Thoracic aorta (tissue), 2 donors: ENCODE measurements around the gene SUN1. TPM values are rescaled to one million over a fixed set of nuclear protein-coding genes. Genes with fewer than 3 reads are reported as not detected.
"Not testable (repeated sequence)": the region's sequence is repeated elsewhere in the genome, so short reads cannot be mapped to it uniquely, and the experiment has no call there.

Experiments used
- ATAC-seq: fragments of 150-250 bp; one replicate; pipeline ENCODE4 v1.8.0; 2017; ENCODE audit warnings: low read depth; ENCODE audit not compliant: insufficient number of reproducible peaks, low FRiP score
- DNase-seq: peaks from one replicate; pipeline ENCODE4 v3.0.0-alpha.2; 2020; ENCODE audit warnings: low spot score
- H3K27ac ChIP-seq, 2 donors: fragments of 200-600 bp; sonication (generic); 1 replicate in 1 of 2; 2 replicates in 1 of 2; pipeline ENCODE4 v1.5.1; 2016; ENCODE audit warnings: mild to moderate bottlenecking in 2 of 2, moderate library complexity in 2 of 2
- H3K27me3 ChIP-seq: fragments of 200-600 bp; sonication (generic); replicated peaks from 2 replicates; pipeline ENCODE4 v1.6.0; 2016; ENCODE audit warnings: mild to moderate bottlenecking; ENCODE audit not compliant: insufficient read depth
- H3K36me3 ChIP-seq: fragments of 200-600 bp; sonication (generic); one replicate; pipeline ENCODE4 v1.5.1; 2016
- H3K4me1 ChIP-seq, 2 donors: fragments of 200-600 bp; sonication (generic); 1 replicate in 1 of 2; 2 replicates in 1 of 2; pipeline versions ENCODE4 v1.5.1 to v1.6.0; 2016; ENCODE audit warnings: low read depth in 2 of 2, mild to moderate bottlenecking in 1 of 2; ENCODE audit not compliant: control insufficient read depth in 1 of 2
- H3K4me3 ChIP-seq: fragments of 200-600 bp; sonication (generic); 2 replicates; pipeline ENCODE4 v1.5.1; 2016; ENCODE audit warnings: mild to moderate bottlenecking
- H3K9me3 ChIP-seq: fragments of 200-600 bp; sonication (generic); 2 replicates; pipeline ENCODE4 v1.5.1; 2016
- total RNA-seq, 2 donors: library from RNA; depleted of rRNA; stranded (reverse); fragments of >200 nt; gene quantifications; one replicate each; pipeline versions ENCODE4 v1.1.0 to v1.2.3, GENCODE V29; 2016
- TF ChIP-seq, protein P1 (sequence below): fragments of 200-600 bp; sonication (generic); IDR thresholded peaks from one replicate; pipeline ENCODE4 v1.5.1; 2019; ENCODE audit warnings: antibody characterized with exemption

The SUN1 gene
- total RNA-seq, 2 donors from 2014 or later: 205 to 319 TPM

- Histone ChIP-seq H3K36me3 (no peaks in the 10 kb centered on the region), H3K27ac (peak overlapping the region; percentile 85 to 92), H3K4me3 (peak overlapping the region; percentile 46), H3K9me3 (no peaks in the 10 kb centered on the region), H3K27me3 (no peaks in the 10 kb centered on the region), H3K4me1 (peaks cover 20 to 52% of the 10 kb centered on the region in 2 donors)
- DNase-seq (no peak), ATAC-seq (no peak)
- TF ChIP-seq, protein P1, sequence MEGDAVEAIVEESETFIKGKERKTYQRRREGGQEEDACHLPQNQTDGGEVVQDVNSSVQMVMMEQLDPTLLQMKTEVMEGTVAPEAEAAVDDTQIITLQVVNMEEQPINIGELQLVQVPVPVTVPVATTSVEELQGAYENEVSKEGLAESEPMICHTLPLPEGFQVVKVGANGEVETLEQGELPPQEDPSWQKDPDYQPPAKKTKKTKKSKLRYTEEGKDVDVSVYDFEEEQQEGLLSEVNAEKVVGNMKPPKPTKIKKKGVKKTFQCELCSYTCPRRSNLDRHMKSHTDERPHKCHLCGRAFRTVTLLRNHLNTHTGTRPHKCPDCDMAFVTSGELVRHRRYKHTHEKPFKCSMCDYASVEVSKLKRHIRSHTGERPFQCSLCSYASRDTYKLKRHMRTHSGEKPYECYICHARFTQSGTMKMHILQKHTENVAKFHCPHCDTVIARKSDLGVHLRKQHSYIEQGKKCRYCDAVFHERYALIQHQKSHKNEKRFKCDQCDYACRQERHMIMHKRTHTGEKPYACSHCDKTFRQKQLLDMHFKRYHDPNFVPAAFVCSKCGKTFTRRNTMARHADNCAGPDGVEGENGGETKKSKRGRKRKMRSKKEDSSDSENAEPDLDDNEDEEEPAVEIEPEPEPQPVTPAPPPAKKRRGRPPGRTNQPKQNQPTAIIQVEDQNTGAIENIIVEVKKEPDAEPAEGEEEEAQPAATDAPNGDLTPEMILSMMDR: no peak
These were observed 29.6 kb upstream of the SUN1 start for GRCh38 chr7:802500-803242.

- peaks cover 15 to 49% of the 10 kb centered on the region in 2 donors for H3K4me1 ChIP-seq
- no peak for DNase-seq
- H3K4me3 ChIP-seq: no peak overlapping the region
- H3K36me3 ChIP-seq: no peaks in the 10 kb centered on the region
- no peak for ATAC-seq
- H3K9me3 ChIP-seq: no peaks in the 10 kb centered on the region
- TF ChIP-seq, protein P1: no peak
- H3K27me3 ChIP-seq: no peaks in the 10 kb centered on the region
- H3K27ac ChIP-seq: peak overlapping the region; percentile 85 to 92
These were observed 29.0 kb upstream of the SUN1 start for GRCh38 chr7:803243-803635.

- H3K4me1 ChIP-seq: peaks cover 15 to 51% of the 10 kb centered on the region in 2 donors
These were observed 28.5 kb upstream of the SUN1 start for GRCh38 chr7:803796-804195.

DNA sequence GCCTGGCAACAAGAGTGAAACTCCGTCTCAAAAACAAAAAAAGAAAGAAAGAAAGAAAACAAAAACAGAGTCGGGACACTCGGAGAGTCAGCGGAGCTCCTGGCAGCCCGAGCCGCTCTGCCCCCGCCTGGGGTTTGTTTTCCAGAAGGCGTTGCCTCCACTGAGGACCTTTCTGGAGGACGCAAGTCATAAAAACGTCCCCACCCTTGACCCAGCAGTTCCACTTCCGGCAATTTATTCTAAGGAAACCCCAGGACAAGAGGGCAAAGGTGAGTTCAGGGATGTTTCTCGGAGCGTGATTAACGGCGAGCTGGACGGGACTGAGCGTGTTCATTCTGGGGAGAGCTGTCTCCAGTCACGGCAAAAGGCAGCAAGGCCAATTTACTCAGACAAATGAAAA, 27.0 kb upstream of the SUN1 start:
- no peaks in the 10 kb centered on the region for H3K27me3 ChIP-seq
- H3K36me3 ChIP-seq: no peaks in the 10 kb centered on the region
- H3K27ac ChIP-seq: peak overlapping the region; percentile 53 to 67
- no peak for ATAC-seq
- H3K4me3 ChIP-seq: peak overlapping the region; percentile 16
- H3K9me3 ChIP-seq: no peaks in the 10 kb centered on the region
- TF ChIP-seq, protein P1: no peak
- DNase-seq: no peak
- peaks cover 18 to 49% of the 10 kb centered on the region in 2 donors for H3K4me1 ChIP-seq

More at GRCh38 chr7:803796-804195, 28.5 kb upstream of the SUN1 start:
- H3K36me3 ChIP-seq, H3K27ac ChIP-seq, ATAC-seq, H3K27me3 ChIP-seq, H3K4me3 ChIP-seq, DNase-seq, H3K9me3 ChIP-seq: not testable (repeated sequence)

DNA sequence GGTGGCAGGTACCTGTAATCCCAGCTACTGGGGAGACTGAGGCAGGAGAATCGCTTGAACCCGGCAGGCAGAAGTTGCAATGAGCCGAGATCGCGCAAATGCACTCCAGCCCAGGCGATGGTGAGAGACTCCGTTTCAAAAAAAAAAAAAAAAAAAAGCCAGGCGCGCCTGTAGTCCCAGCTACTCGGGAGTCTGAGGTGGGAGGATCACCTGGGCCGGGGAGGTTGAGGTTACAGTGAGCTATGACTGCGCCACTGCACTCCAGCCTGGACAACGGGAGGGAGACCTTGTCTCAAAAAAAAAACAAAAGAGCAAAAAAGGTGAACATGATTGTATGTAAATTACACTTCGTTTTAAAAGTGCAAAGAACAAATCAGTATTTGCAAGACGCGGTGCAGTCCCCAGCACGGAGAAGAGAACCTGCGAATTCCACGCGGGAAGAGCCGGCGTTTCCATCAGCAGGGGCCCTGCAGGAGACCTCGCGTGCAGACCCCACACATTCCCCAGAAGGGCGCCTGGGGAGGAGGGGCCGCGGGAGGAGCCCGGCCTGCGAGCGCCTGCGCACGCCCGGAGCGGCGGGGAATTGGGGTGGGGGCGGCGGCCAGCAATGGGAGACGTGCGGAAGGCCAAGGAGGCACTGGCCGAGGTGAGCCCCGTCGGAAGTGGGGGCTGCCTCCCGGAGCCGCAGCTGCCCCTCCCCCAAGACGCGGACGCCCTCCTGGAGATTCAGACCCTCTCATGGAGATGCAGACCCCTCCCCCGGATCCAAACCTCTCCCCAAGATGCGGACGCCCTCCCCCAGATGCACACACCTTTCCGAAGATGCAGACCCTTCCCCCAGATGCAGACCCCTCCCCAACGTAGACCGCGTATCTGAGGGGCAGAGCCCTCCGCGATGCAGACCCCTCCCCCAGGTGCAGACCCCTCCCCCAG, 16.7 kb upstream of the SUN1 start:
- DNase-seq (no peak), ATAC-seq (no peak)
- H3K27me3 ChIP-seq: no peaks in the 10 kb centered on the region
- peak overlapping the region; percentile 83 for H3K4me3 ChIP-seq
- H3K27ac ChIP-seq: peak overlapping the region; percentile 96 to 99
- H3K4me1 ChIP-seq: peaks cover 30 to 69% of the 10 kb centered on the region in 2 donors
- no peaks in the 10 kb centered on the region for H3K9me3 ChIP-seq
- TF ChIP-seq, protein P1: no peak
- H3K36me3 ChIP-seq: no peaks in the 10 kb centered on the region
